SKM-1 (cell line): ENCODE data around the gene SH2D4B.

Source experiments
- DNase-seq: peaks from one replicate; lab custom pipeline; 2025; ENCODE audit not compliant: unreplicated experiment; lab: John Stamatoyannopoulos, UW

Gene SH2D4B

DNA sequence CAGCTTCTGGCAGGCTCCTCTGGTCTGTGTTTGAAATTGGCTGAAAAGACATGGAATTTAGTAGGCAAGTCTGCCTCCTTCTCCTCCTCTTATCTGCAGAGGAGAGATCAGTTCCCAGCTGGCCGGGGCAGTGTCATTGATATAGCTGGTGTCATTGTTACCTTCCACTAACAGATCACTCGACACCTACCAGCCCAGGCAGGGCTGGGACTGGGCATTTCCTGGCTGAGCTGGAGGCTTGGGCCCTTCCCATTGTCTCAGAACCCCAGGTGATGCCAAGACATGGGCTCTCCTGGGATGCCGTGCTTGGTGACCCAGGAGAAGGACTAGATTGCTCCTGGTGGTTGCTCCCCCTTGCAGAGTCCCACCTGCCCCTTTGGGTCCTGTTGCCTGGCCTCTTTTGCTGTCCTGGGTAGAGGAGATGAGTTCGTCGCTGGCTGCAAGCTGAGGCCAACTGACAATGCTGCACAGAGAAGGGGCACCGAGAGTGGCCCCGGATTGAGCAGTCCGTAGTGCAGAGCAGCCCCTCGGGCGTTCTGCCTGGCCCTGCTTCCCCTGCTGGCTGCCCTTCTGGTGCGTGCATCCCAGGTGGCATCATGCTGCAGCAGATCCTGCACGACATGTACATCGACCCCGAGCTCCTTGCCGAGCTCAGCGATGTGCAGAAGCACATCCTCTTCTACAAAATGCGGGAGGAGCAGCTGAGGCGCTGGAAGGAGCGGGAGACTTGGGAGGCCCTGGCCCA, at the start of gene SH2D4B:
Gene SH2D4B, plus strand, starts transcription at position 167 of the 745 bp plus-strand sequence. Its CDS starts 430 bp downstream, at position 597.
- no peak for DNase-seq

DNA sequence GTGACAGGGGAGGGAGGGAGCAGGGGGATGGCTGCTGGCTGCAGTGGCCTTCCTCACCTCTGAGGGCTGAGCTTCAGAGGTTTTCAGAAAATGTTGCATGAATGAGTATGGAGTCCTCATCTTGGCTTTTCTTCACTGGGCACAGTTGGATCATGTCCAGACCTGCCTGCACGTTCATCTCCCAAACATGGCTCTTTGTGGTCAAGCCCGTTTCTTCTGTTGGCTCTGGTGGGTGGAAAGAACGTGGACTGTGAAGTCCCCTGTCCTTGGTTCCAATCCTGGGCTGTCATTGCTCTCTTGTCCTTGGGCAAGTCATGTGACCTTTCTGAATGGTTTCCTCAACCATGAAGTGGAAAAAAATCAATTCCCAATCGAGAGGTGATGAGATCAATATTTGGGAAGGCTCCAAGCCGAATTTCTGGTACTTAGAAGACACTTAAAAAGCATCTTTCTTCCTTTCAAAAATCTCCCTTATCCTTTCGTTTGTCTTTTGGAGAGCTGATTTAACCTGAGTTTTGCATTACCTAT, 49.1 kb upstream of the SH2D4B start:
- DNase-seq = no peak

DNA sequence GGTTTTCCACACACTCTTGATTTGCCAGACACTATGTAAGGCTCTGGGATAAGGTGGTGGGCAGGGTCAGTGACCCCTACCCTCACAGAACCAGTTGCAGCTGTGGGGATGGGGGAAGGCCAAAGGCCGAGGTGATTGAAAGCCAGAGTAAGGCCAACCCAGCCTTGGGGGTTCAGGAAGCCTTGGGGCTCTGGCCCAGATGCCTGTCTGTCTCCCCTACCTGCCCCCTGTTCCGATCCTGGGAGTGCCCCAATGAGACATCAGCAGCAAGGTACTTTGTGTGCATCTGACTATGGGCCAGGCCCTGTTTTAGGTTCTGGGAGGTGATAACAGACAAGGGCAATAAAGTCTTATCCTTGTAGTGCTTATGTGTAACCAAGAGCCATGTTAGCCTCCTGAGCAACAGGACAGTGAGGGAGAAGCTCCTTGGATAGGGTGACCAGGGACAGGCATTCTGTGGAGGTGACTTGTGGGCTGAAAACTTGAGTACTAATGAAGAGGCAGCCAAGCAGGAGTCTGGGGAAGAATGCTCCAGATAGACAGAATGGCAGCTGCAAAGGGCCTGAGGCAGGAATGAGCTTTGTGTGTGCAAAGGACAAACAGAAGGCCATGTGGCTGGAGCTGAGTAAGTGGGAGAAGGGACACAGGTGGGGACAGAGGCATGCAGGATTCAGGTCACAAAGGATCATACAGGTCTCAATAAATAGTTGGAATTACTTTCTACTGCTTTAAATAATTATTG, 48.2 kb upstream of the SH2D4B start:
- no peak for DNase-seq

DNA sequence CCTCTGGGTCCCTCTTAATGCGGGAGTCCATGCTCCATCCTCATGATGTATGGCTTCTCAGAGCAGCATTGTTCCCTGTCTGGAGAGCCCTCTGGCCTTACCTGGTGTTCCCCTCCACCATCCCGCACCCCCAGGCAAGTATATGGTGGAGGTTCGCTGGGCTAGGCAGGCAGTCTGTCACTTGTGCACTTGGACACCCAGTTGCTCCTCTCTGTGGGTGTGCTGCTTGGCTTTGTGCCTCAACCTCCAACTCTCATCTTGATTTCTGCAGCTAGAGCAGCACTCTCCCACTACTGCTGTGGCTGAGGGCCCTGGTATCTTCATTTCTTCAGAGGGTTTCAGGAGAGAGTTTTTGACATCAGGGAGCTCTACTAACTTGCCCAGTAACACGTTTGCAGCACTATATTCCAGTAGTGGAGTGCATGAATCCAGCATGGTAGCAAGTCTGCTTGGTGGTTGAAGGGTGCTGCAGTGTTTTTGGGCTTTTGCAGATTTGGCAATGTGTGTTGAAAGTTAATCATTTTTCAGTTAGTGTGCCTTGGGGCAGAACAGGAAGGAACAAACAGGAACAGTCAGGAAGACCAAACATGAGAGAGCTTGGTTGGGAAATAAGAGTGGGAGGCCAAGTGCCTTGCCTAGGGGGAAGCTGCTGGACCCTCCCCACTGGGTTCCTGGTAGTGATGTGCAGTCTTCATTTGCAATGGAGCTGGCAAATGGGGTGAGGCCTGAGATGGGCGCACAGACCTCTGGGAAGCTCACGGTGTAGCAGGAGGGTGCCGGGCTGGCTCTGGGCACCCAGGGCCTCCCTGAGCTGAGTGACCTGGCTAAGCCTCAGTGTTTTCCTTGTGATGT, 46.2 kb upstream of the SH2D4B start:
- DNase-seq = peak; percentile 92

DNA sequence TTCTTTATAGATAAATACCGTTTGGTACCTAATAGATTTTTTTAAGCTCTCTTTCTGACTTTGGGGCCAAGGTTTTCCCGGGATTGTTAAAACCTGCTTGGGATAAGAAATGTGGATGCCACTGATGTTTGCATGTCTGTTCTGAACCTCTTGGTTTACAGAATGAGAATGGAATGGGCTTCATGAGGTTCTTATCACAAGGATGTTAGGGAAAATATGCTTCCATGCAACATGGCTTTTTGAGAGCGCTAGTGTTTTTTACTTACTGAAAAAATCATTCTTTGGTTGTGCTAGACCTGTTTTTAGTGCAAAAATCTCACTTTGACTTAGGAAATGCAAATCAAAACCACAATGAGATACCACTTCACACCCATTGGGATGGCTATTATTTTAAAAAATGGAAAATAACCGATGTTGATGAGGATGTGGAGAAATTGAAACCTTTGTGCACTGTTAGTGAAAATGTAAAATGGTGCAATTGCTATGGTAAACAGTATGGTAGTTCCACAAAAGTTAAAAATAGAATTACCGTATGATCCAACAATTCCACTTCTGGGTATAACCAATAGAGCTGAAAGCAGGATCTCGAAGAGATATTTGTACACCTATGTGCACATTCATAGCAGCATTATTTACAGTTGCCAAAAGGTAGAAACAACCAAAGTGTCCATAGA, 44.7 kb upstream of the SH2D4B start:
- no peak for DNase-seq

DNA sequence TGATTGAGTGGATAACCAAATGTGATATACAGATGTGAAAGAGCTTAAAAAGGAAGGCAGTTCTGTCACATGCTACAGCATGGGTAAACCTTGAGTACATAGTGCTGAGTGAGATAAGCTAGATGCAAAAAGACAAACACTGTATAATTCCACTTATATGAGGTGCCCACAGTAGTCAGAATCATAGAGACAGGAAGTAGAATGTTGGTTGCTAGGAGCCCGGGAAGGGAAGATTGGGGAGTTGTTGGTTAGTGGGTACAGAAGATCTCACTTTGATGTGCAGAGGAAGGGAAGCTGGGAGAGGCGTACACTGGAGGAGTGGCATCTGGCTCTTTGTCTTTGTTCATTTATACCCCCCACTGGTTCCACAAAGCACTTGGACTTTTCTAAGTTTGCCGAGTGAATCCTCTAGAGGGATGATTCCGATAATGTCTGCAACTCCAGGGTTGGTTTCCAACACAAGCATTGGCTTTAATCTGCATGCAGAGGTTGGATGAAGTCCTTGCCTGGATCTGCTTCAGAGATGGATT, 44.1 kb upstream of the SH2D4B start:
- DNase-seq = no peak

DNA sequence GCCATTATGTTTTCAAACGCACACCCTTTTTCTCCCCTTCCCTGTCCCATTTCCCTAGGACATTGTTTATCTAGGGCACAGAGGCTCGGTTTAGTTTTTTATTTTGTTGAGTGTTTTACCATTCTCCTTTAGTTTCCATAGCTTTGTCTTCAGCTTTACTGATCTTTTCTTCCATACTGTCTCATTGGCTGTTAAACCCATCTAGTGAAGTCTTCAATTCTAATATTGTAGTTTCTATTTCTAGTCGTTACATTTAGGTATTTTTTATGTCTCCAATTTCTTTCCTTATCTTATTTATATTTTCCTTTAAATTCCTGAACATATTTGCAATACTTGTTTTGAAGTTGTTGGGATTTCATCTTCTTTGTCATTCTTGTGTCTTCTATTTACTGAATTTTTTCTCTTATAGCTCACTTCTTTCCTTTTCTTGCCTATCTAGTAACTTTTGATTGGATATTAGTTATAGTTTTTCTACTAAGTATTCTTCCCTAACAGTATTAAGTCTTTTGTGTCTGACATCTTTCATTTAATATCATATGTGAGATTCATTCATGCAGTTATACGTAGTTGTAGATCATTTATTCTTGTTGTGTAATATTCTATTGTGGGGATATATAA, 41.0 kb upstream of the SH2D4B start:
- DNase-seq = no peak

DNA sequence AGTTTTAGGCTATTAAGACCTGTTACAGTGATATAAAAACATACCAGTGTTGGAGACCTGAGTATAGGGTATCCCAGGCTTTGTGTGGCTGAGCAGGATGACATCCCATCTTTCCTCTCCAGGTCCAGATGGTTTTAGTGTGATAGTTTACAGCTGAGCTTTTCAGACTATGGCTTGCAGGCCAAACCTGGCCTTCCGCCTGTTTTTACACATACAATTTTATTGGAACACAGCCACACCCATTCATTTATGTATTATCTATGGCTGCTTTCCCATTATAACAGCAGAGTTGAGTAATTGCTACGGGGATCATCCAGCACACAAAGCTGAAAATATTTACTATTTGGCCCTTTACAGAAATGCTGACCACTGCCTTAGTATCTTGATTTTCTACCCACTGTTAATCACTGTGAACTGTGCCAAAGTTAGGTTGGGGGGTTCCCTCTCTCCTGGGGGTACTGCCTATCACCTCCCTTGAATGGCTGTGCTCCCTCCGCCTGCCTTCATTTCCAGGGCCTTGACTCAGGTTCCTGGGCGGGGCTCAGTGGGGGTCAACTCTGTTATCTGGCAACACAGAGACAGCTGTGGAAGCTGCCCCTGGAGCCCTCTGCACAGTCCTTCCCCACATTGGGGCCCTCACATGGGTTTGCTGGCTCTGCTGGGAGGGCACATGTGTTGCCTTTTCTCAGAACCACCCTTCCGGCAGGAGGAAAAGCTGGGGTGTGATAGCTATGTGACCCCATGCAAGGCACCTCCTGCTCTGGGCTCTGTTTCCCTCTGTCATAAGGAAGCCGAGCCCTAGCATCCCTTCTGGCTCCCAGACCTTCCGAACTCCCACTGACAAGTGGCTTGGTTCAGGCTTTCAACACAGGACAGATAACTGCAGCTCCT, 40.3 kb upstream of the SH2D4B start:
- DNase-seq = no peak

DNA sequence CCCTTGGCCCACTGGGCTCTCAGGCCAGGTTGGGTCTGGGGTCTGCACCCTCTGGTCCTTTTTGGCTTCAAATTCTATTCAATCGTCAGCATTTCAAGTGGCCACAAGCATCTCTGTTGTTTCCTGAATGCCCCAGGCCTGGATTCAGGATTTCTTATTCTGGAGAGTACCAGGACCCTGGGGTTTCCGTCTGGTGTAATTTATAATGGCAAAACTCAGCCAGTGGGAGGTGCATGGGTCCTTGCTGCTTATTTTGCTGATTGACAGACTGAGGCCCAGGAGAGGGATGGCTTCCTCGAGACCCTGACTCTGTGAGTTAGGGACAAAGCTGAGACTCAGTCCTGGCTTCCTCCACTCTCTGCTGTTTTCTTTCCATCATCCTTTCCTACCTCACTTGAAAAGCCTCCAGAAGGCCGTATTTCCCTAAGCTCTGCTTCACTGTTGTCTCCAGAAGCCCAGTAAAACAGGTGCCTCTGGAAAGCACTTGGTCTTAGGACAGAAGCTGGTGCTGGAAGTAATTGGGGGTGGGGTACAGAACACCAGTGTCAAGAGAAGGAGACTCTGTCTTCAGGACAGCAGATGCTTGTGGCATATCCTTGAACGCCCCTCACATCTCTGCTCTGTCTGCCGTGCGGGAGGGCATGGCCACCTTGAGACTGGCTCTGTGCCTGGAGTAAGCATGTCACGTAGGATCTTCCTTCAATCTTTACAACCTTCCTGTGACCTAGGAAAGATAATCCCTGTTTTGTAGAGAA, 39.4 kb upstream of the SH2D4B start:
- no peak for DNase-seq

DNA sequence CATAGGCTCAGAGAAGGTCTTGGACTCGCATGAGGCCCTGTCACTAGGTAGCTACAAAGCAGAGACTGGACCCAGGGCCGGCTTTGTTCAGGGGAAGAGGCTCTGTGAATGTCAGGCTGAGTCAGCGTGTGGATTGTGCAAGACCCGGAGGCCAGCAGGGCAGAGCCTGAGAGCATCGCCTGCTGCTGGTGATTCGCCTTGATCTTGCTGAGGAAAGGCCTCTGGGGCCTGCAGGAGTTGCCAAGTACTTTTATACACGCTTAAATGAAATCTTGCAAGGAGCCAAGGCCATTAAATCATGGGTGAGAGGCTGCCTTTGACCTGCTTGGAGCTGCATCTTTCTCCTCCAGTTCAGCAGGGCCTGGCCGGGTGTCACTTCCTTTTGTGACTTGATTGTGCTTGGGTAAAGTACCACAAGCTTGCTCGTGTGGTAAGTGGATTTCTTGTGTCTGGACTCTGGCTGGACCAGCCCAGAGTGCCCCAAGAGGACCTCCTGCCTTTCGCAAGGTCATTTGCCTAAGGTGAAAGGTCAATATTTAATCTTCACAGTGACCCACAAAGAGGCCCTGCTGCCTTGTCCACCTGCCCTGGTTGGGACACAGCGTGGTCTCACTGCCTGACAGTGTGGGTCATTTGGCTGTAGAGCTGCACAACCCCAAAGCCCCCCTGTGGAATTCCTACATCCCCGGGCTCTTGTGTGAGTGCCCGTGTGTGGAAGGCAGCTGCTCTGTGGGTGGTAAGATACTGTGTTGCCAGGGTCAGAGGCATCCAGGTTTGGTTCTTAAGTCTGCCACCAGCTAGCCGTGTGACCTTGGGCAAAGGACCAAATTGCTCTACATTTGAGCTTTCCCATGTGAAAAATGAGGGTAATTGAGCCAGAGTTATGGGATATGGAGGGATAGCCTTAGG, 38.6 kb upstream of the SH2D4B start:
- peak; percentile 98 for DNase-seq

DNA sequence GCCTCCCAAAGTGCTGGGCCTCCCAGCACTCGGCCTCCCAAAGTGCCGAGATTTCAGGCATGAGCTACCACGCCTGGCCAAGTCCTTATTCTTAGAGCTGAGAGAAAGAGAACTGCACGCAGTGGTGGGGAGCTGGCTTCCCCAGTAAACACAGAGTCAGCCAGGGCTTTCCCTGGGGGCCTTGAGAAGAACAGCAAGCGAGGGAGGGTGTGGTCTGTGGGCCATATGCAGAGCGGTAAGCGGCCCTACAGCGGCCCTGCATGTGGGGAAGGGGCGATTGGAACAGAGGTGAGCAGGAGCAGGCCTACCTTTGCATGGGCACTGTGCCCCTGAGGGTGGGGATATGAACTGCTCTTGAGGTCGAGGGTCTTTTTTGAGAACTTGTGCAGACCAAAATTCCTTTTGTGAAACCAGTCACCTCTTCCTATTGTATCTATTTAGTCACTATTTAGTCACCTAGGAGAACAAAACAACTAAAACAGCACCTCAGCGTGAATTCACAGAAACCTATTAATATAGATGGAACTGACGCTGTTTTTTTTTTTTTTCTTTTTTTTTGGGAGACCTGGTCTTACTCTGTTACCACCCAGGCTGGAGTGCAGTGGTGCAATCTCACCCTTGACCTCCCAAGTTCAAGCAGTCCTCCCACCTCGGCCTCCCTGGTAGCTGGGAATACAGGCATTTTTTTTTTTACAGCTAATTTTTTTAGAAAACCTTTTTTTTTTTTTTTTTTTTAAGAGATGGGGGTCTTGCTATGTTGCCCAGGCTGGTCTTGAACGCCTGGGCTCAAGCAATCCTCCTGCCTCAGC, 36.9 kb upstream of the SH2D4B start:
- DNase-seq = no peak

DNA sequence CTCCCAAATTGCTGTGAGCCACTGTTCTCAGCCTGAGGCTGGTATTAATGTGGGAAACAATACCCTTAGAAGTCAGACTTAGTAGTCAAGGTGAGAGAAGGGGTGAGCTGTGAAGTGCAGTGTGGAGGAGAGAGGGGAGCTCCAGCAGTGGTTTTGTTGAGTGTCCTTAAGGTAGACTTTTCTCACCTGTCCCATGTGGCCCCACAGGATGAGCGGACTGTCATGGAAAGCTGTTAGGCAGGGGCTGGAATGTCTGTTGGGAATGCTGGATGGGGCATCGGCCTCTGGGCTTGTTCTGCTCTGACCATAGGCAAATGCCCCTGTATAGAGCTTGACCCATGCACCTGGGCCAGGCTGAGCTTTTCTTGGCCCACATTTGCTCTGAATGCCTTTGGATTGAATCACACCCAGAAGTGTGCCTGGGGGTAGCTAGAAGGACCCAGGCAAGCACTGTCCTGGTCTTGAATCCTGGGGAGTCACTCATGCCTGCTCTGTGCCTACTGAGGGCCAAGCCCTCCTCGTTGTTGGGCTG, 36.3 kb upstream of the SH2D4B start:
- DNase-seq = no peak

DNA sequence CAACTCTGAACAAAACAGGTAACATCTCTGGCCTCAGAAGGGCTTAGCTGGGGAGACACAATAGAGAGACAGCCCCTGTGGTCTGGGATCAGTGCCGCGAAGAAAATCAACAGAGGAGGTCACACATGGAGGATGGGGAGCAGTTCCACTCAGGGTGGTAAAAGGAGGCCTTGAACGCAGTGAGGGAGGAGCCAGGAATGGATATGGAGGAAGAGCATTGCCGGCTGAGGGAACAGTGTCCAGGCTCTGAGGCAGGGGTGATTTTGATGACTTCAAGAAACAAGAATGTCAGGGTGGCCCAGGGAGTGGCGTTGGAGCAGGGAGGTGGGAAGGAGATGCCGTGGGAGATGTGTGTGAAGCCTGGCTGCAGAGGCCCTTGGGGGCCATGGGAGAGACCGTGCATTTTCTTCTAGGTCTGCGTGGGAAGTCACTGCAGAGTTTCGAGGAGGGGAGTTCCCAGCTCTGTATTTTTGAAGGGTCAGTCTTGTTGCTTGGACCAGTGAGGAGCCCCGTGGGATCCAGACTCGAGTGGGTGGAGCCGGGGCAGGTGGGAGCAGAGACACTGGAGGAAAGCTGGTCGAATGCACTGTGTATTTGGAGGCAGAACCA, 35.7 kb upstream of the SH2D4B start:
- DNase-seq = no peak

DNA sequence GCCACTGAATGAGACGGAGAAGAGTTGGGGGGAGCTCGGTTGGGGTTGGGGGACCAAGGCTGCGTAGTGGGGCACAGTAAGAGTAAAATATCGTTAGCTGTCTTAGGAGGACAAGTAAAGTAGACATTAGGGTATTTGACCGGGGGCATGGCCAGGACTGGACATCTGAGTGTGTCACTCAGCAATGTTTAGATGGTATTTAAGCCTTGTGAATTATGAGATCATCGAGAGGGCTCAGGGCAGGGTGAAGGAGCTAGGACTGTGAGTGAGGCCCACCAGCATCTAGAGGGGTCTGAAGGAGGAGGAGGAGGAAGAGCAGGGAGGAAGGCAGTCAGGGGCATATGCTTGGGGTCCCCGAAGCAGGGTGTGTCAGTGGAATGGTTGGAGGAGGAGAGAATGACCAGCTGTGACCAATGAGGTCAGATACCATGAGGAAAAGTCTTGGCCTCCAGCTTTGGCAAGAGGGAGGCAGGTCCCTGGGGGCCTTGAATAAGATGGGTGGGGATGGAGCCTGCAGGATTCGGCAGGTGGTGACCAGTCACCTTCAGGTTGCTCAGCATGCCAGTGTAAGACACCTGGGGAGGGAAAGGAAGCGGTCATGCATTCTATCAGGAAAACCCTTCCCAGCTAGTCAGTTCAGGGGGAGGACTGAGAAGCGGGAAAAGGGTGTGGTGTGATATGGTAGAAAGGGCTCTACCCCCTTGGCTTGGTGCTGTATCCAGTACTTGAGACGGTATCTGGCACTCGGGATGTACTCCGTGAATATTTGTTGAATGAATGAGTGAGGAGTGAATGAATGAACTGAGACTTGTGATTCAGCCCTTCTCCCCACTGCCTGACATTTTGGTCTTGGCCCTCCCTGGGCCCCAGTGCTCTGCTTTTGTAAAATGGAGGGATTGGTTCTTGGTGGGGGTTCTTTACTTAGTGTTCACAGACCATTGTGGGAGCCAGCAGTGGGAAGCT, 34.8 kb upstream of the SH2D4B start:
- no peak for DNase-seq
